Calu3 (cell line): ENCODE measurements around the gene MAPK8IP2. TPM values are rescaled to one million over a fixed set of nuclear protein-coding genes. Genes with fewer than 3 reads are reported as not detected.
"Not testable (repeated sequence)": the region's sequence is repeated elsewhere in the genome, so short reads cannot be mapped to it uniquely, and the experiment has no call there.

Experiments
- BruUV-seq: library from RNA; stranded (reverse); fragments of 400-500 nt; replicated peaks from 2 replicates; lab custom pipeline; 2021; lab: Mats Ljungman, UMichigan
- CTCF ChIA-PET: fragments of 300-600 bp; sonication (Branson Sonifier 250); formaldehyde crosslinking; loops from one replicate; lab custom pipeline; 2022; ENCODE audit warnings: antibody characterized with exemption; lab: Charles Lee
- DNase-seq: peaks from one replicate; pipeline ENCODE4 v3.0.0; 2022
- H3K27ac Mint-ChIP-seq: one replicate; pipeline ENCODE4 v1.8.0; 2022; ENCODE audit warnings: mixed read lengths; ENCODE audit not compliant: unreplicated experiment
- H3K27me3 Mint-ChIP-seq: one replicate; pipeline ENCODE4 v1.8.0; 2022; ENCODE audit warnings: mixed read lengths; ENCODE audit not compliant: unreplicated experiment
- H3K36me3 Mint-ChIP-seq: one replicate; pipeline ENCODE4 v1.8.0; 2022; ENCODE audit warnings: mild to moderate bottlenecking, moderate library complexity, mixed read lengths; ENCODE audit not compliant: insufficient read depth, unreplicated experiment
- H3K4me1 Mint-ChIP-seq: one replicate; pipeline ENCODE4 v1.8.0; 2022; ENCODE audit warnings: mild to moderate bottlenecking, low read depth, mixed read lengths; ENCODE audit not compliant: unreplicated experiment
- H3K4me3 Mint-ChIP-seq: one replicate; pipeline ENCODE4 v1.8.0; 2022; ENCODE audit warnings: mild to moderate bottlenecking, low read depth, moderate library complexity, mixed read lengths; ENCODE audit not compliant: unreplicated experiment
- H3K9me3 Mint-ChIP-seq: one replicate; pipeline ENCODE4 v1.8.0; 2022; ENCODE audit warnings: low read depth, mixed read lengths; ENCODE audit not compliant: unreplicated experiment
- CTCF ChIP-seq: fragments of 200-600 bp; IDR thresholded peaks from one replicate; pipeline ENCODE4 v1.8.0; 2022; ENCODE audit warnings: antibody characterized with exemption; ENCODE audit not compliant: unreplicated experiment
- intact Hi-C: fragments of 100-400 bp; cut with micrococcal nuclease; formaldehyde crosslinking; loops from one replicate; pipeline ENCODE4 v1.10.0; 2022; ENCODE audit not compliant: unreplicated experiment
- total RNA-seq: library from RNA; stranded (reverse); gene quantifications from 2 replicates; pipeline ENCODE4 v1.2.3, GENCODE V29; 2022

Gene MAPK8IP2
- total RNA-seq, 1 experiment from 2014 or later, result 2.9 TPM

- intact Hi-C loops, result no loop called here
Measured at GRCh38 chr22:50656122-50657070, 55.8 kb downstream of the MAPK8IP2 start.

DNA sequence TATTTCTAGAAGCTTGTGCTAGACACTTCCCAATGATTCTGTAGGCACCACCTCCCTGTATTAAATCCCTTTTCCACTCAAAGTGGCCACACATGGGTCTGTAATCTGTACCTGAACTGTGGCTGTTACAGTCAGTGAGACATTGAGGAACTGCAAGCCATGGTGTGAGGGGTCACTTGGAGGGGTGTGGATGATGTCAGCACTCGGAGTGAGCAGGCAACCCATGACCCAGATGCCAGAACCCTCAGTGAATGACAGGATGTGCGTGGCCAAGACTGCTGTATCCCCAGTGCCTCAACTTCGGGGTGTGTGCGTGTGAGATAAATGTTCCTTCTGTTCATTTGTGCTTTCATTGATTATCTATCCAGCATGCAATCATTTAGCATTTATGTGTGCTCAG is 57.3 kb downstream of the MAPK8IP2 start:
- no peak overlapping the region for H3K27ac Mint-ChIP-seq
- BruUV-seq, result no TSS peak
- H3K9me3 Mint-ChIP-seq, result no peaks in the 10 kb centered on the region
- intact Hi-C loops, result no loop called here
- no peak for TF ChIP-seq CTCF
- H3K36me3 Mint-ChIP-seq, result no peaks in the 10 kb centered on the region
- CTCF ChIA-PET, result no interaction called here
- H3K4me3 Mint-ChIP-seq, result no peak overlapping the region
- peaks cover 49% of the 10 kb centered on the region for H3K27me3 Mint-ChIP-seq
- peaks cover 9% of the 10 kb centered on the region for H3K4me1 Mint-ChIP-seq
- DNase-seq, result no peak

More at GRCh38 chr22:50656122-50657070, 55.8 kb downstream of the MAPK8IP2 start:
- Mint-ChIP-seq H3K27ac (no peak overlapping the region), H3K36me3 (no peaks in the 10 kb centered on the region), H3K4me3 (no peak overlapping the region), H3K4me1 (peaks cover 9% of the 10 kb centered on the region), H3K27me3 (peaks cover 51% of the 10 kb centered on the region), H3K9me3 (no peaks in the 10 kb centered on the region)
- no peak for DNase-seq
- CTCF ChIA-PET, result interaction anchor here (0.6 kb wide), 1 partner anchor 230 kb away, joined by 6 read pairs; no protein-coding TSS in a partner anchor
- TF ChIP-seq CTCF, result no peak
- no TSS peak for BruUV-seq

DNA sequence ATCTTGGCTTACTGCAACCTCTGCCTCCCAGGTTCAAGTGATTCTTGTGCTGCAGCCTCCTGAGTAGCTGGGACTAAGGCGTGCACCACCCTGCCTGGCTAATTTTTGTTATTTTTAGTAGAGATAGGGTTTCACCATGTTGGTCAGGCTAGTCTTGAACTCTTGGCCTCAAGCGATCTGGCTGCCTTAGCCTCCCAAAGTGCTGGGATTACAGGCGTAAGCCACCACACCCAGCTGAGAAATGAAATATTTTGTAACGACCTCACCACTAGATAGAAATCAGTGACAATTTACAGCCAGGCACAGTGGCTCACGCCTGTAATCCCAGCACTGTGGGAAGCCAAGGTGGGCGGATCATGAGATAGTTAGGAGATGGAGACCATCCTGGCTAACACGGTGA is 59.1 kb downstream of the MAPK8IP2 start:
- peaks cover 35% of the 10 kb centered on the region for H3K27me3 Mint-ChIP-seq
- H3K4me1 Mint-ChIP-seq, H3K27ac Mint-ChIP-seq, BruUV-seq, intact Hi-C loops, DNase-seq, H3K36me3 Mint-ChIP-seq, H3K4me3 Mint-ChIP-seq, H3K9me3 Mint-ChIP-seq: not testable (repeated sequence)
- CTCF ChIA-PET, result interaction anchor here (0.7 kb wide), 2 partner anchors 70 to 260 kb away, joined by 3 read pairs; no protein-coding TSS in a partner anchor

DNA sequence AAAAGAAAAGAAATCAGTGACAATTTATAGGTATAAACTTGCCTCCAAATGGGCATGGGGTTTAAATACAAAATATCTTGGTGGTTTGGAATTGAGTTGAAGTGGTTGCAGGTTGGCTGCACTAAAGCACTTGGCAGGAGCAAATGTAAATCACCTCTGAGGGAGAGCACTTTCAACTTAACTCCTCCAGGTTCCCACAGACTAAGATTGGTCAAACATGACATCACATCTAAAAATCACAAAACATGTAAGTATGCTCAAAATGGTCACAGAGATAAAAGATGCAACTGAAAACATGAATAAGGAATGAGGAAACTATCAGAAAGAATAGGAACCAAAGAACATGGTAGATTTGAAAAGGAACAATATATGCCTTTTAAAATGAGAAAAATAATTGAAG is 59.7 kb downstream of the MAPK8IP2 start:
- CTCF ChIA-PET, result interaction anchor here (0.6 kb wide), 1 partner anchor 328 kb away, joined by 3 read pairs; no protein-coding TSS in a partner anchor
- no peak overlapping the region for H3K27ac Mint-ChIP-seq
- intact Hi-C loops, result no loop called here

More for the DNA sequence above, 59.7 kb downstream of the MAPK8IP2 start:
- Mint-ChIP-seq H3K36me3 (no peaks in the 10 kb centered on the region), H3K4me3 (no peak overlapping the region), H3K4me1 (peaks cover 9% of the 10 kb centered on the region), H3K27me3 (peaks cover 31% of the 10 kb centered on the region), H3K9me3 (no peaks in the 10 kb centered on the region)
- no TSS peak for BruUV-seq
- no peak for TF ChIP-seq CTCF
- no peak for DNase-seq

Other genes with a start within 250 kb of the MAPK8IP2 start
- 102 and 104 TPM in 2 replicates for gene SBF1, start 125.8 kb upstream of the MAPK8IP2 start, total RNA-seq
- gene ADM2, start 119.2 kb upstream of the MAPK8IP2 start, total RNA-seq, result 10.2 and 13.6 TPM in 2 replicates
- gene MIOX, start 113.9 kb upstream of the MAPK8IP2 start, total RNA-seq, result 0.45 TPM in 1 of 2 replicates, not detected in the other
- 85.2 and 87.1 TPM in 2 replicates for gene LMF2, start 93.1 kb upstream of the MAPK8IP2 start, total RNA-seq
- 73.2 and 92.0 TPM in 2 replicates for gene NCAPH2, start 92.6 kb upstream of the MAPK8IP2 start, total RNA-seq
- gene SCO2, start 75.2 kb upstream of the MAPK8IP2 start, total RNA-seq, result 3.6 and 5.3 TPM in 2 replicates
- gene TYMP, start 70.8 kb upstream of the MAPK8IP2 start, total RNA-seq, result 44.1 and 62.2 TPM in 2 replicates
- gene KLHDC7B, start 54.9 kb upstream of the MAPK8IP2 start, total RNA-seq, result 1.6 and 3.0 TPM in 2 replicates
- gene SYCE3, start 37.9 kb upstream of the MAPK8IP2 start, total RNA-seq, result not detected in 2 replicates
- gene CPT1B, start 22.4 kb upstream of the MAPK8IP2 start, total RNA-seq, result 72.6 and 77.0 TPM in 2 replicates
- 80.9 and 83.2 TPM in 2 replicates for gene CHKB, start 17.9 kb upstream of the MAPK8IP2 start, total RNA-seq
- gene ARSA, start 27.4 kb downstream of the MAPK8IP2 start, total RNA-seq, result 39.4 and 40.2 TPM in 2 replicates
- 2.1 and 2.5 TPM in 2 replicates for gene SHANK3, start 72.0 kb downstream of the MAPK8IP2 start, total RNA-seq
- not detected in 2 replicates for gene ACR, start 137.4 kb downstream of the MAPK8IP2 start, total RNA-seq
- 38.4 and 39.9 TPM in 2 replicates for gene RABL2B, start 182.8 kb downstream of the MAPK8IP2 start, total RNA-seq